AG10803 (cell line): Measurements from ENCODE around the gene CBX3.
"Not testable (repeated sequence)": the region's sequence is repeated elsewhere in the genome, so short reads cannot be mapped to it uniquely, and the experiment has no call there.

Source experiments
- DNase-seq: peaks from one replicate; pipeline ENCODE4 v3.0.0; 2010; ENCODE audit warnings: low read depth
- H3K4me3 ChIP-seq: 2 replicates; pipeline ENCODE4 v1.5.1; 2011; ENCODE audit warnings: mild to moderate bottlenecking, low read length, control low read depth
- CTCF ChIP-seq: conservative IDR thresholded peaks from 2 replicates; pipeline ENCODE4 v1.5.1; 2011; ENCODE audit warnings: mild to moderate bottlenecking, low read length, control low read depth, inconsistent platforms

Gene CBX3

GRCh38 chr7:26166684-26167266, 34.8 kb upstream of the CBX3 start:
- TF ChIP-seq CTCF: no peak
- DNase-seq: no peak
- no peak overlapping the region for H3K4me3 ChIP-seq

DNA sequence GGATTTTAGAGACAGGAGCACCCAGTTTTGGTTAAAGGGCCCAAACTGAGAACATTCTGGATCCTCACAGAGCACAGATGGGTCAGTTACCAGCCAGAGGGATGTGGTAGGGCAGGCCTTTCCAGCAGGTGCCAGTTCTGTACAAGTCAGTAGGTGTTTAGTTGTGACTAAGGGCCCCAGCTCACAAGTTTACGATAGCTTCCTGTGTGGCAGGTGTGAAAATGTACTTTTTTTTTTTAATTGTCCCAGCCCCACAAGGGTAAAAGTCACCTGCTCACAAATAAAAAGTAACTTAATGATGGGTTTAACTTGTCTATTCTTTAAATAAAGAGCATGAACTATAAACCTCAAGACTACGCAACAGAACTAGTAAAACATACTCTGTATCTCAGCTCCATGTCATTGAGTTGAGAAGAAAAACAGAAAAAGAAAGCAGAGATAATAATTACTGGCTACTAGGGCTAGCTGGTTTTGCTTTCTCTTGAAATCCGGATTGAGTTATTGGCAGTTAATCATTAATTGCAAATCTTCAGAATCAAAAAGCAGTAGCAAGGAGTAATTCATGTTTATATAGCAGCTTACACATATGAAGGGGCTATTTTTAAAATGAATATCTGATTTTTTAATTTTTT, 34.1 kb upstream of the CBX3 start:
- DNase-seq: no peak
- no peak for TF ChIP-seq CTCF
- no peak overlapping the region for H3K4me3 ChIP-seq

DNA sequence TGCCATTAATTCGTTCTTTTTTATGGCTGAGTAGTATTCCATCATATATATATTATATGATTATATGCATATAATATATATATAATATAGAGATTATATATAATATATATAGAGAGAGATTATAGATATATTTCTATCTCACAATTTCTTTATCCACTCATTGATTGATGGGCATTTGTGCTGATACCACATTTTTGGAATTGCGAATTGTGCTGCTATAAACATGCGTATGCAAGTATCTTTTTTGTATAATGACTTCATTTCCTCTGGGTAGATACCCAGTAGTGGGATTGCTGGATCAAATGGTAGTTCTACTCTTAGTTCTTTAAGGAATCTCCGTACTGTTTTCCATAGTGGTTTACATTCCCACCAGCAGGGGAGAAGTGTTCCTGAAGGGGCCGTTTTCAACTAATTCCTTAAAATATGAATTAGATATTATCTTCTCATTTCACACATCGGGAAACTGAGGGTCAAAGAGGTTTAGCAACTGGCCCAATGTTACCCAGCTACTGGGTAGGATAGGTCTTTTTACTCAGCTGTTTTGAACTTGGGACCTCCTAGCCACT, 33.0 kb upstream of the CBX3 start:
- no peak overlapping the region for H3K4me3 ChIP-seq
- no peak for TF ChIP-seq CTCF
- DNase-seq: no peak

- H3K4me3 ChIP-seq: no peak overlapping the region
- TF ChIP-seq CTCF: no peak
- no peak for DNase-seq
Observed at GRCh38 chr7:26169271-26169670, 32.3 kb upstream of the CBX3 start.

- TF ChIP-seq CTCF: no peak
- no peak for DNase-seq
- H3K4me3 ChIP-seq: no peak overlapping the region
Observed at GRCh38 chr7:26170663-26171062, 30.9 kb upstream of the CBX3 start.

DNA sequence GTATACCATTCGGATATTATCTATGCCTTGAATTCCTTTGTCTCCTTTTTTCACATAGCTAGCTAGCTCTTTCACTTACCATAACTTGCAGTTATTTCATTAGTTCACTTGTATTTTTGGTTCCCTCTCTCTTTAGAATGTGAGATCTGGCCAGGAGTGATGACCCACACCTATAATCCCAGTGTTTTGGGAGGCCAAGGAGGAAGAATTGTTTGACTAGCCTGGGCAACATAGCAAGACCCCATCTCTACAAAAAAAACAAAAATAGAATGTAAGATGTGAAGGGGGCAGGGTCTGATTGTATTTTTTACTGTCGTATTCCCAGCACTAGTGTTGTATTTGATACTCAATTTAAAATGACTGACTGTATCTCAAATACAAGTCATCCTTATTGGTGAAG, 29.9 kb upstream of the CBX3 start:
- DNase-seq: no peak
- no peak for TF ChIP-seq CTCF
- H3K4me3 ChIP-seq: no peak overlapping the region

DNA sequence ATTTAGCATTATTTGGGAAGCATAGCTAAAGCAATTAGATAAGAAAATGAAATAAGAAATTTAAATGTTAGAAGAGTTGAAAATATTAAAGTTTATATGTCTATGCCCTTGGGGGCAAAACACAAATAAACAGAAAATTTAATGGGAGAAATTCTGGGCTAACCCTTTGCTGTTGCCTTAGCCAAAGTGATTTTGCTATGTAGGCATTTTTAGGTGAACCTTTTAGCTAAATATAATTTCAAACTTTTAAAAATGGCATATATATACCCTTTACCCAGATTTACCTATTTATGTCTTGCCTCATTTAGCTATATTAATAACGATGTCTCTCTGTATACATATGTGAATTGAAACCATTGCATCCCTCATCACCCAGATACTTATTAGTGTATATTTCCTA, 29.5 kb upstream of the CBX3 start:
- H3K4me3 ChIP-seq: no peak overlapping the region
- TF ChIP-seq CTCF: no peak
- DNase-seq: no peak

- DNase-seq, H3K4me3 ChIP-seq: not testable (repeated sequence)
Observed at GRCh38 chr7:26175903-26176302, 25.6 kb upstream of the CBX3 start.

GRCh38 chr7:26176696-26177095, 24.8 kb upstream of the CBX3 start:
- not testable (repeated sequence) for DNase-seq, H3K4me3 ChIP-seq

DNA sequence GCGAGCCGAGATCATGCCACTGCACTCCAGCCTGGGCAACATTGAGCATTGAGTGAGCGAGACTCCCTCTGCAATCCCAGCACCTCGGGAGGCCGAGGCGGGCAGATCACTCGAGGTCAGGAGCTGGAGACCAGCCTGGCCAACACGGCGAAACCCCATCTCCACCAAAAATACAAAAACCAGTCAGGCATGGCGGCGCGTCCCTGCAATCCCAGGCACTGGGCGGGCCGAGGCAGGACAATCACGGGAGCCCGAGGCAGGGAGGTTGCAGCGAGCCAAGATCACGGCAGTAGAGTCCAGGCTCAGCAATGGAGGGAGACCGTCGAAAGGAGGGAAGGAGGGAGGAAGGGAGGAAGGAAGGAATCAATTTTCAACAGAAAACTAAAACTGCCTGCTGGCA, 24.3 kb upstream of the CBX3 start:
- H3K4me3 ChIP-seq, DNase-seq: not testable (repeated sequence)
